H1 (cell line): ENCODE results near the gene OGFOD3. TPM values are rescaled to one million over a fixed set of nuclear protein-coding genes. Genes with fewer than 3 reads are reported as not detected.

Experiments
- CTCF ChIA-PET: fragments of 300-600 bp; sonication (Branson Sonifier 250); formaldehyde crosslinking; loops from one replicate; lab custom pipeline; 2021; ENCODE audit not compliant: partially characterized antibody; lab: Charles Lee
- POLR2A ChIA-PET: fragments of 300-600 bp; sonication (Branson Sonifier 250); formaldehyde crosslinking; loops from one replicate; lab custom pipeline; 2021; ENCODE audit warnings: inconsistent platforms; ENCODE audit not compliant: partially characterized antibody; lab: Charles Lee
- DNase-seq, 2 experiments: peaks; one replicate each; pipeline versions ENCODE4 v3.0.0 to v3.0.0-alpha.2; 2010 to 2022; ENCODE audit warnings: low spot score in 2 of 2, low read depth in 1 of 2, mixed read lengths in 1 of 2
- FAIRE-seq: peaks from 2 replicates; lab custom pipeline; 2011; peaks lifted over from hg19 to GRCh38; lab: Jason Lieb, UNC
- H2AFZ ChIP-seq: 2 replicates; pipeline ENCODE4 v1.8.1; 2012; ENCODE audit warnings: low read length, inconsistent platforms
- H2AK5ac ChIP-seq: 2 replicates; pipeline ENCODE4 v1.6.1; 2013; ENCODE audit warnings: low read depth, low read length
- H2BK120ac ChIP-seq: replicated peaks from 2 replicates; pipeline ENCODE3; 2013; ENCODE audit warnings: low read depth, low read length, inconsistent platforms
- H2BK12ac ChIP-seq: 2 replicates; pipeline ENCODE4 v1.6.1; 2013; ENCODE audit warnings: low read depth, low read length
- H2BK15ac ChIP-seq: 2 replicates; pipeline ENCODE4 v1.6.1; 2013; ENCODE audit warnings: low read length
- H2BK20ac ChIP-seq: 2 replicates; pipeline ENCODE4 v1.6.1; 2013; ENCODE audit warnings: low read length
- H2BK5ac ChIP-seq: 2 replicates; pipeline ENCODE4 v1.6.1; 2013; ENCODE audit warnings: low read depth, low read length
- H3K14ac ChIP-seq: 2 replicates; pipeline ENCODE4 v1.6.1; 2013; ENCODE audit warnings: inconsistent platforms; ENCODE audit not compliant: insufficient read length
- H3K18ac ChIP-seq: 2 replicates; pipeline ENCODE4 v1.6.1; 2013; ENCODE audit warnings: low read length; ENCODE audit errors: extremely low read depth
- H3K23ac ChIP-seq: 2 replicates; pipeline ENCODE4 v1.6.1; 2013; ENCODE audit warnings: inconsistent platforms; ENCODE audit not compliant: insufficient read length
- H3K23me2 ChIP-seq: 2 replicates; pipeline ENCODE4 v1.6.1; 2013; ENCODE audit warnings: low read depth, low read length
- H3K27ac ChIP-seq: 2 replicates; pipeline ENCODE4 v1.6.1; 2011; ENCODE audit warnings: low read depth, low read length, inconsistent platforms
- H3K27me3 ChIP-seq, 4 experiments: replicated peaks in 1 of 4; 1 replicate in 1 of 4; 2 replicates in 3 of 4; pipeline versions ENCODE4 v1.6.1 to v1.8.1; 2011 to 2013; ENCODE audit warnings: low read length in 3 of 4, mild to moderate bottlenecking in 3 of 4, inconsistent platforms in 2 of 4, mixed read lengths in 2 of 4, moderate library complexity in 1 of 4; ENCODE audit not compliant: control insufficient read depth in 3 of 4, insufficient read depth in 3 of 4; ENCODE audit errors: extremely low read depth in 1 of 4
- H3K36me3 ChIP-seq, 4 experiments: 2 replicates each; pipeline versions ENCODE4 v1.6.1 to v1.8.1; 2011 to 2013; ENCODE audit warnings: mild to moderate bottlenecking in 4 of 4, low read length in 3 of 4, moderate library complexity in 2 of 4, control low read depth in 1 of 4, inconsistent platforms in 1 of 4; ENCODE audit not compliant: insufficient read depth in 4 of 4, control insufficient read depth in 2 of 4
- H3K4ac ChIP-seq: replicated peaks from 2 replicates; pipeline ENCODE3; 2013; ENCODE audit warnings: low read length, low read depth, mixed read lengths, inconsistent platforms; ENCODE audit not compliant: insufficient read length
- H3K4me1 ChIP-seq, 4 experiments: replicated peaks in 1 of 4; 1 replicate in 1 of 4; 2 replicates in 3 of 4; pipeline versions ENCODE4 v1.6.1 to v1.8.1; 2011 to 2013; ENCODE audit warnings: low read length in 3 of 4, inconsistent platforms in 2 of 4, mixed read lengths in 1 of 4; ENCODE audit not compliant: insufficient read depth in 4 of 4, control insufficient read depth in 3 of 4
- H3K4me2 ChIP-seq, 2 experiments: 2 replicates each; pipeline versions ENCODE4 v1.6.1 to v1.8.1; 2011 to 2013; ENCODE audit warnings: low read depth in 2 of 2, low read length in 2 of 2, control low read depth in 1 of 2, inconsistent platforms in 1 of 2, mild to moderate bottlenecking in 1 of 2; ENCODE audit not compliant: insufficient read depth in 1 of 2
- H3K4me3 ChIP-seq, 4 experiments: fragments of 200-600, 300-600 bp in 1 of 4; sonication (generic), shearing (Covaris generic), sonication (Bioruptor Twin) in 1 of 4; 2 replicates each; pipeline versions ENCODE4 v1.5.1 to v1.8.1; 2011 to 2016; ENCODE audit warnings: low read length in 4 of 4, low read depth in 3 of 4, control low read depth in 2 of 4, inconsistent platforms in 2 of 4, mild to moderate bottlenecking in 2 of 4, mixed read lengths in 1 of 4, moderate library complexity in 1 of 4; ENCODE audit not compliant: insufficient read depth in 2 of 4; ENCODE audit errors: extremely low read depth in 1 of 4
- H3K56ac ChIP-seq: replicated peaks from 2 replicates; pipeline ENCODE3; 2013; ENCODE audit warnings: low read depth, mild to moderate bottlenecking, mixed read lengths, low read length, inconsistent platforms; ENCODE audit not compliant: insufficient read length
- H3K79me1 ChIP-seq: 2 replicates; pipeline ENCODE4 v1.6.1; 2013; ENCODE audit warnings: low read depth, low read length, control low read depth
- H3K79me2 ChIP-seq, 2 experiments: 2 replicates each; pipeline versions ENCODE4 v1.6.1 to v1.8.1; 2012 to 2013; ENCODE audit warnings: low read length in 2 of 2, mild to moderate bottlenecking in 2 of 2, inconsistent platforms in 1 of 2; ENCODE audit not compliant: insufficient read depth in 2 of 2, control insufficient read depth in 1 of 2
- H3K9ac ChIP-seq, 4 experiments: replicated peaks in 1 of 4; 1 replicate in 1 of 4; 2 replicates in 3 of 4; pipeline versions ENCODE4 v1.6.1 to v1.8.1; 2011 to 2013; ENCODE audit warnings: low read depth in 3 of 4, low read length in 3 of 4, control low read depth in 2 of 4, mild to moderate bottlenecking in 2 of 4, moderate library complexity in 2 of 4, inconsistent platforms in 1 of 4; ENCODE audit errors: extremely low read depth in 1 of 4
- H3K9me3 ChIP-seq, 2 experiments: 2 replicates each; pipeline versions ENCODE4 v1.6.1 to v1.8.1; 2012 to 2013; ENCODE audit warnings: mild to moderate bottlenecking in 2 of 2, moderate library complexity in 2 of 2, control low read depth in 1 of 2, inconsistent platforms in 1 of 2, low read depth in 1 of 2, low read length in 1 of 2, mixed read lengths in 1 of 2; ENCODE audit not compliant: insufficient read depth in 2 of 2
- H4K20me1 ChIP-seq, 2 experiments: replicated peaks in 1 of 2; 2 replicates each; pipeline versions ENCODE3 to v1.8.1; 2011 to 2013; ENCODE audit warnings: inconsistent platforms in 2 of 2, low read length in 2 of 2, mild to moderate bottlenecking in 1 of 2; ENCODE audit not compliant: insufficient read depth in 2 of 2, control insufficient read depth in 1 of 2
- H4K5ac ChIP-seq: 2 replicates; pipeline ENCODE4 v1.6.1; 2013; ENCODE audit warnings: low read length, low read depth, mixed read lengths, inconsistent platforms; ENCODE audit not compliant: insufficient read length
- H4K8ac ChIP-seq: 2 replicates; pipeline ENCODE4 v1.8.0; 2013; ENCODE audit warnings: mild to moderate bottlenecking, moderate library complexity, low read length, inconsistent platforms; ENCODE audit not compliant: insufficient read depth; ENCODE audit errors: extremely low read depth
- H4K91ac ChIP-seq: replicated peaks from 2 replicates; pipeline ENCODE3; 2013; ENCODE audit warnings: low read length, mixed read lengths, inconsistent platforms; ENCODE audit not compliant: insufficient read length
- BACH1 ChIP-seq: IDR thresholded peaks from 2 replicates; pipeline ENCODE4 v1.6.1; 2012; ENCODE audit warnings: low read length, improper control_type of control experiment
- BCL11A ChIP-seq, 2 experiments: IDR thresholded peaks; one replicate each; pipeline ENCODE4 v1.6.1; 2011; ENCODE audit warnings: low read depth in 2 of 2, low read length in 2 of 2, mild to moderate bottlenecking in 2 of 2
- BRCA1 ChIP-seq: IDR thresholded peaks from 2 replicates; pipeline ENCODE4 v1.6.1; 2012; ENCODE audit warnings: low read depth, low read length, improper control_type of control experiment
- CBX5 ChIP-seq: fragments of 300-800, 300-1000 bp; sonication (generic); IDR thresholded peaks from 2 replicates; pipeline ENCODE4 v1.7.1; 2016; ENCODE audit warnings: antibody characterized with exemption, low read length, low read depth
- CHD1 ChIP-seq: IDR thresholded peaks from 2 replicates; pipeline ENCODE4 v1.6.1; 2012; ENCODE audit warnings: low read depth, low read length, improper control_type of control experiment
- EZH2 ChIP-seq: fragments of 200-600 bp; sonication (generic); IDR thresholded peaks from 2 replicates; pipeline ENCODE4 v1.7.1; 2012; ENCODE audit warnings: low read depth, mild to moderate bottlenecking, moderate library complexity, low read length, inconsistent platforms; ENCODE audit not compliant: severe bottlenecking
- KDM1A ChIP-seq: fragments of 200-600, 300-600 bp; sonication (generic); IDR thresholded peaks from 2 replicates; pipeline ENCODE4 v1.7.1; 2016; ENCODE audit warnings: mild to moderate bottlenecking, low read length, borderline replicate concordance
- MAFK ChIP-seq: IDR thresholded peaks from 2 replicates; pipeline ENCODE4 v1.6.1; 2012; ENCODE audit warnings: low read depth, mild to moderate bottlenecking, improper control_type of control experiment, low read length
- NANOG ChIP-seq: IDR thresholded peaks from 2 replicates; pipeline ENCODE4 v1.6.1; 2011; ENCODE audit warnings: low read length, low read depth, mild to moderate bottlenecking, inconsistent platforms; ENCODE audit not compliant: insufficient read depth, poor library complexity, severe bottlenecking
- NRF1 ChIP-seq: IDR thresholded peaks from 2 replicates; pipeline ENCODE4 v1.6.1; 2011; ENCODE audit warnings: mild to moderate bottlenecking, low read depth, low read length, improper control_type of control experiment
- PHF8 ChIP-seq: fragments of 200-600 bp; sonication (generic); conservative IDR thresholded peaks from 2 replicates; pipeline ENCODE4 v1.7.1; 2012; ENCODE audit warnings: low read depth, mild to moderate bottlenecking, inconsistent platforms, low read length, moderate library complexity
- RNF2 ChIP-seq: fragments of 200-900, 300-1000 bp; sonication (generic); IDR thresholded peaks from 2 replicates; pipeline ENCODE4 v1.7.1; 2016; ENCODE audit warnings: borderline replicate concordance, low read depth, mild to moderate bottlenecking, antibody characterized with exemption, low read length; ENCODE audit not compliant: poor library complexity, severe bottlenecking; ENCODE audit errors: missing control alignments
- SRF ChIP-seq: IDR thresholded peaks from 2 replicates; pipeline ENCODE4 v1.6.1; 2011; ENCODE audit warnings: mild to moderate bottlenecking, low read depth, low read length, moderate library complexity
- ZNF274 ChIP-seq: IDR thresholded peaks from 2 replicates; pipeline ENCODE4 v1.7.0; 2012; ENCODE audit warnings: low read length, borderline replicate concordance; ENCODE audit errors: extremely low read depth
- WGBS, 2 experiments: shearing (Covaris generic) in 1 of 2; methylation state at CpG; one replicate each; pipeline versions ENCODE4 v1.1.6 to v1.1.7; 2013 to 2015; ENCODE audit warnings: low lambda C conversion rate in 2 of 2, mixed read lengths in 2 of 2, inconsistent platforms in 1 of 2, low coverage in 1 of 2, missing lambda C conversion rate in 1 of 2; ENCODE audit not compliant: insufficient replicate concordance in 2 of 2, insufficient coverage in 1 of 2, insufficient read length in 1 of 2; ENCODE audit errors: extremely low coverage in 1 of 2, missing lambda C conversion rate in 1 of 2; 5-methylcytosine and 5-hydroxymethylcytosine counted together
- polyA plus RNA-seq, 7 experiments: library from polyadenylated mRNA; depleted of rRNA in 3 of 7; stranded (reverse) in 5 of 7; unstranded in 2 of 7; fragments of >200 nt in 5 of 7; fragments of 200-250 nt in 2 of 7; gene quantifications; 1 replicate in 5 of 7; 2 replicates in 1 of 7; 4 replicates in 1 of 7; pipeline versions ENCODE4 v1.2.1 to v1.2.3, GENCODE V29; 2011 to 2013; ENCODE audit warnings: missing spikeins in 2 of 7, mixed read lengths in 2 of 7
- total RNA-seq: library from RNA; stranded (reverse); fragmentation: NEBNext Ultra II Directional; extraction: Animal tissue kit (Norgen Biotek cat#: 25700); gene quantifications from 2 replicates; pipeline ENCODE4 v1.2.1, GENCODE V29; 2021

OGFOD3 gene
- total and polyA plus RNA-seq, 2 of the 8 experiments (the other 6 are each of a cell fraction or from before 2014, with no cell fraction given), result 21.1 to 21.8 TPM

DNA sequence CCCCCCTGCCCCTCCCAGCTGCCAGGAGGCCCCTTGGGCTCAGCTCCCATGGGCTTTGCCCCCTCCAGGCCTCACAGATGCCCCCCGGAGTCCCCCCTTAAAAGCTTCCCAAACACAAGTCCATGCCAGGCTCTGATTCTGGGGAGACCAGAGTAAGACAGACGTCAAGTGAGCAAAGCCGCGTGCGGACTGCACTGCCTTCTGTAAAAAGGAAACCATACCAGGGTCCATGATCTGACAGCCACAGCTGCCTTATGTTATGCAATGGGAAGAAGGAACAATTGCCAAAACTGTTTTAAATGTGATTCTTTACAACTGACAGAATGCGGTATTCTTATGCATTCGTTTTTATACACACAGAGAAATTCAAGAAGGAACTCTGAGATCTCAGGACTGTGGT is 18.2 kb downstream of the OGFOD3 start:
- no peak overlapping the region for H3K56ac ChIP-seq
- WGBS, 2 experiments, result 87% methylated on average over 7 of the region's 7 CpGs; no CpG with 5 or more reads in 1 of the 2 experiments
- H3K18ac ChIP-seq, result no peak overlapping the region
- peaks cover 0 to 11% (median 2%) of the 10 kb centered on the region in 4 experiments; a peak in 3 of 8 replicates for H3K36me3 ChIP-seq
- H3K23ac ChIP-seq, result no peak overlapping the region
- no peak overlapping the region for H3K4me2 ChIP-seq
- no peak overlapping the region for H2BK120ac ChIP-seq
- no peaks in the 10 kb centered on the region for H3K23me2 ChIP-seq
- H3K79me2 ChIP-seq, result no peaks in the 10 kb centered on the region
- no peaks in the 10 kb centered on the region for H3K79me1 ChIP-seq
- TF ChIP-seq RNF2 (no peak), BCL11A (IDR thresholded peaks at IDR 0.05; ENCODE audit: low read depth in 2 of 2, low read length in 2 of 2) (no peak), BACH1 (no peak), PHF8 (no peak), EZH2 (no peak), NRF1 (no peak), SRF (no peak), BRCA1 (no peak), NANOG (no peak), ZNF274 (no peak), CBX5 (no peak), KDM1A (no peak), CHD1 (no peak), MAFK (no peak)
- TF ChIP-seq, all 59 proteins: peak for 0
- DNase-seq (no peak), FAIRE-seq (no peak)
- Histone ChIP-seq H3K4me3 (no peak overlapping the region), H3K4ac (no peak overlapping the region), H2AK5ac (no peak overlapping the region), H3K9ac (no peak overlapping the region), H3K27me3 (no peaks in the 10 kb centered on the region), H2AFZ (no peak overlapping the region), H2BK20ac (no peak overlapping the region), H4K91ac (no peak overlapping the region), H3K9me3 (no peaks in the 10 kb centered on the region), H3K4me1 (no peaks in the 10 kb centered on the region), H4K8ac (no peak overlapping the region), H3K27ac (no peak overlapping the region), H2BK12ac (no peak overlapping the region), H4K5ac (no peak overlapping the region), H2BK15ac (no peak overlapping the region), H2BK5ac (no peak overlapping the region), H4K20me1 (peaks cover 0 to 4% of the 10 kb centered on the region in 2 experiments), H3K14ac (no peak overlapping the region)
- CTCF ChIA-PET, result interaction anchor here (0.8 to 1.9 kb wide), 4 partner anchors 25 to 50 kb away, joined by 3 to 7 read pairs (median 4); no protein-coding TSS in a partner anchor
- POLR2A ChIA-PET, result interaction anchor here (0.6 to 1.4 kb wide), 3 partner anchors 9 to 40 kb away, joined by 3 read pairs; no protein-coding TSS in a partner anchor
